OCI-LY1 (cell line): ENCODE measurements around the gene MPZL1.

Experiments used
- H2AFZ ChIP-seq: fragments of 200-600 bp; sonication (generic), shearing (Covaris generic); 2 replicates; pipeline ENCODE4 v1.6.0; 2014; ENCODE audit warnings: antibody characterized with exemption, mild to moderate bottlenecking, low read length
- H3F3A ChIP-seq: fragments of 200-600 bp; sonication (generic), shearing (Covaris generic); 2 replicates; pipeline ENCODE4 v1.6.0; 2014; ENCODE audit warnings: mild to moderate bottlenecking, antibody characterized with exemption, low read length, moderate library complexity; ENCODE audit not compliant: insufficient read depth
- H3K27ac ChIP-seq: fragments of 200-600 bp; sonication (generic); 2 replicates; pipeline ENCODE4 v1.5.1; 2014; ENCODE audit warnings: low read length, mixed run types, mild to moderate bottlenecking, low read depth; ENCODE audit not compliant: poor library complexity, severe bottlenecking
- H3K27me3 ChIP-seq: fragments of 200-600 bp; sonication (generic); 2 replicates; pipeline ENCODE4 v1.6.0; 2014; ENCODE audit warnings: antibody characterized with exemption, mild to moderate bottlenecking, low read length, moderate library complexity; ENCODE audit not compliant: insufficient read depth
- H3K36me3 ChIP-seq: fragments of 200-600 bp; sonication (generic); 2 replicates; pipeline ENCODE4 v1.6.1; 2014; ENCODE audit warnings: mild to moderate bottlenecking, antibody characterized with exemption, low read length, moderate library complexity, mixed read lengths; ENCODE audit not compliant: insufficient read depth
- H3K4me1 ChIP-seq: fragments of 200-600 bp; sonication (generic); 2 replicates; pipeline ENCODE4 v1.5.1; 2014; ENCODE audit warnings: mild to moderate bottlenecking, low read length, moderate library complexity; ENCODE audit not compliant: insufficient read depth, severe bottlenecking
- H3K4me2 ChIP-seq: fragments of 200-600 bp; sonication (generic), shearing (Covaris generic); 2 replicates; pipeline ENCODE4 v1.6.1; 2014; ENCODE audit warnings: low read length
- H3K4me3 ChIP-seq: fragments of 200-600 bp; sonication (generic); 2 replicates; pipeline ENCODE4 v1.5.1; 2014; ENCODE audit warnings: low read length, low read depth, mild to moderate bottlenecking, mixed read lengths; ENCODE audit not compliant: poor library complexity, severe bottlenecking
- H3K79me2 ChIP-seq: fragments of 200-600 bp; shearing (Covaris generic); 2 replicates; pipeline ENCODE4 v1.6.1; 2016; ENCODE audit warnings: mixed run types, low read length, mixed read lengths; ENCODE audit not compliant: insufficient read depth
- H3K9ac ChIP-seq: fragments of 200-600 bp; sonication (generic), shearing (Covaris generic); 2 replicates; pipeline ENCODE4 v1.6.1; 2014; ENCODE audit warnings: mild to moderate bottlenecking, low read length, mixed read lengths
- H3K9me2 ChIP-seq: fragments of 200-600 bp; sonication (generic), shearing (Covaris generic); 2 replicates; pipeline ENCODE4 v1.6.1; 2014; ENCODE audit warnings: low read depth, mild to moderate bottlenecking, low read length, mixed read lengths
- H3K9me3 ChIP-seq: fragments of 200-600 bp; shearing (Covaris generic); 2 replicates; pipeline ENCODE4 v1.6.1; 2014; ENCODE audit warnings: low read length, mixed read lengths
- H4K20me1 ChIP-seq: fragments of 200-600 bp; sonication (generic), shearing (Covaris generic); 2 replicates; pipeline ENCODE4 v1.6.0; 2016; ENCODE audit warnings: mild to moderate bottlenecking, low read length; ENCODE audit not compliant: insufficient read depth
- CTCF ChIP-seq: fragments of 200-600 bp; sonication (generic), shearing (Covaris generic); IDR thresholded peaks from 2 replicates; pipeline ENCODE4 v1.5.1; 2017; ENCODE audit warnings: mild to moderate bottlenecking, antibody characterized with exemption, low read length, moderate library complexity, mixed read lengths
- EZH2 ChIP-seq: fragments of 200-600 bp; sonication (generic), shearing (Covaris generic); IDR thresholded peaks from 2 replicates; pipeline ENCODE4 v1.8.0; 2017; ENCODE audit warnings: borderline replicate concordance, mixed run types, mild to moderate bottlenecking, antibody characterized with exemption, low read length, moderate library complexity, mixed read lengths

Gene MPZL1

GRCh38 chr1:167674156-167674555 lies 47.6 kb upstream of the MPZL1 start:
- Histone ChIP-seq H4K20me1 (no peaks in the 10 kb centered on the region), H3K4me2 (no peak overlapping the region), H3K9me2 (no peaks in the 10 kb centered on the region), H3K9ac (no peak overlapping the region), H2AFZ (no peak overlapping the region), H3K4me3 (no peak overlapping the region), H3K9me3 (no peaks in the 10 kb centered on the region), H3F3A (no peaks in the 10 kb centered on the region), H3K4me1 (peaks cover 30% of the 10 kb centered on the region), H3K79me2 (no peaks in the 10 kb centered on the region), H3K36me3 (peaks cover 75% of the 10 kb centered on the region), H3K27me3 (no peaks in the 10 kb centered on the region), H3K27ac (no peak overlapping the region)
- TF ChIP-seq CTCF, result no peak
- TF ChIP-seq EZH2, result no peak

GRCh38 chr1:167675440-167675839 lies 46.3 kb upstream of the MPZL1 start:
- no peak overlapping the region for H3K27ac ChIP-seq
- H4K20me1 ChIP-seq, result no peaks in the 10 kb centered on the region
- H3K4me1 ChIP-seq, result peaks cover 26% of the 10 kb centered on the region
- H3K4me3 ChIP-seq, result no peak overlapping the region
- H3K79me2 ChIP-seq, result no peaks in the 10 kb centered on the region
- TF ChIP-seq EZH2 (no peak), CTCF (no peak)
- no peak overlapping the region for H2AFZ ChIP-seq
- H3K9ac ChIP-seq, result no peak overlapping the region
- H3K9me3 ChIP-seq, result no peaks in the 10 kb centered on the region
- H3K27me3 ChIP-seq, result no peaks in the 10 kb centered on the region
- no peak overlapping the region for H3K4me2 ChIP-seq
- H3K36me3 ChIP-seq, result peaks cover 79% of the 10 kb centered on the region
- no peaks in the 10 kb centered on the region for H3K9me2 ChIP-seq
- H3F3A ChIP-seq, result no peaks in the 10 kb centered on the region

- Histone ChIP-seq H3K9me3 (no peaks in the 10 kb centered on the region), H3K4me1 (peaks cover 35% of the 10 kb centered on the region), H3K9me2 (no peaks in the 10 kb centered on the region), H3K9ac (no peak overlapping the region), H2AFZ (no peak overlapping the region), H3K4me3 (no peak overlapping the region), H3K36me3 (peaks cover 79% of the 10 kb centered on the region), H3K27ac (no peak overlapping the region), H3K4me2 (no peak overlapping the region), H3K27me3 (no peaks in the 10 kb centered on the region), H3K79me2 (no peaks in the 10 kb centered on the region), H3F3A (no peaks in the 10 kb centered on the region), H4K20me1 (no peaks in the 10 kb centered on the region)
- TF ChIP-seq CTCF, result no peak
- TF ChIP-seq EZH2, result no peak
Measured at GRCh38 chr1:167676205-167676915, 45.4 kb upstream of the MPZL1 start.
